Neural progenitor cell (in vitro differentiated cells): ENCODE measurements around the gene SLC17A2. TPM values are rescaled to one million over a fixed set of nuclear protein-coding genes. Genes with fewer than 3 reads are reported as not detected.

Experiments
- DNase-seq: peaks from one replicate; pipeline ENCODE4 v3.0.0-alpha.2; 2016; ENCODE audit warnings: low spot score
- H2AFZ ChIP-seq: fragments of 200-600 bp; sonication (generic); replicated peaks from 2 replicates; pipeline ENCODE4 v1.6.1; 2016; ENCODE audit warnings: antibody characterized with exemption
- H3F3A ChIP-seq: fragments of 200-600 bp; sonication (generic); 2 replicates; pipeline ENCODE4 v1.6.1; 2016; ENCODE audit warnings: antibody characterized with exemption, low read depth
- H3K27ac ChIP-seq: fragments of 200-600 bp; sonication (generic); 2 replicates; pipeline ENCODE4 v1.5.1; 2016; ENCODE audit warnings: mild to moderate bottlenecking
- H3K27me3 ChIP-seq: fragments of 200-600 bp; sonication (generic); 2 replicates; pipeline ENCODE4 v1.6.1; 2016; ENCODE audit warnings: mild to moderate bottlenecking, moderate library complexity
- H3K36me3 ChIP-seq: fragments of 200-600 bp; sonication (generic); 2 replicates; pipeline ENCODE4 v1.5.1; 2016
- H3K4me1 ChIP-seq: fragments of 200-600 bp; sonication (generic); 2 replicates; pipeline ENCODE4 v1.6.1; 2016; ENCODE audit warnings: mixed run types
- H3K4me2 ChIP-seq: fragments of 200-600 bp; sonication (generic); 2 replicates; pipeline ENCODE4 v1.6.1; 2016
- H3K4me3 ChIP-seq: fragments of 200-600 bp; sonication (generic); 2 replicates; pipeline ENCODE4 v1.5.1; 2016
- H3K79me2 ChIP-seq: fragments of 200-600 bp; sonication (generic); 2 replicates; pipeline ENCODE4 v1.6.1; 2016; ENCODE audit warnings: low read depth
- H3K9ac ChIP-seq: fragments of 200-600 bp; sonication (generic); 2 replicates; pipeline ENCODE4 v1.6.1; 2016
- H3K9me3 ChIP-seq: fragments of 200-600 bp; sonication (generic); 2 replicates; pipeline ENCODE4 v1.5.1; 2016; ENCODE audit warnings: low read depth
- H4K20me1 ChIP-seq: fragments of 200-600 bp; sonication (generic); 2 replicates; pipeline ENCODE4 v1.6.1; 2016; ENCODE audit warnings: low read depth
- H3K27ac Mint-ChIP-seq: 3 replicates; pipeline ENCODE4 v1.8.0; 2021; ENCODE audit warnings: mixed read lengths
- H3K27me3 Mint-ChIP-seq: 2 replicates; pipeline ENCODE4 v1.8.0; 2022; ENCODE audit warnings: low read depth, mild to moderate bottlenecking, inconsistent platforms, moderate library complexity, mixed read lengths; ENCODE audit not compliant: insufficient read depth
- H3K36me3 Mint-ChIP-seq: 3 replicates; pipeline ENCODE4 v1.8.0; 2021; ENCODE audit warnings: mixed read lengths
- H3K4me1 Mint-ChIP-seq: 3 replicates; pipeline ENCODE4 v1.8.0; 2021; ENCODE audit warnings: mixed read lengths
- H3K4me3 Mint-ChIP-seq: 3 replicates; pipeline ENCODE4 v1.8.0; 2021; ENCODE audit warnings: mild to moderate bottlenecking, moderate library complexity, mixed read lengths
- H3K9me3 Mint-ChIP-seq: 3 replicates; pipeline ENCODE4 v1.8.0; 2020; ENCODE audit warnings: mixed read lengths
- EZH2 ChIP-seq: fragments of 200-600 bp; sonication (generic); IDR thresholded peaks from 2 replicates; pipeline ENCODE4 v1.6.1; 2017; ENCODE audit warnings: antibody characterized with exemption, mild to moderate bottlenecking, moderate library complexity
- EZH2phosphoT487 ChIP-seq: fragments of 200-600 bp; sonication (generic); IDR thresholded peaks from 2 replicates; pipeline ENCODE4 v1.6.1; 2017; ENCODE audit warnings: antibody characterized with exemption
- total RNA-seq: library from RNA; depleted of rRNA; stranded (reverse); fragments of >200 nt; gene quantifications from 2 replicates; pipeline ENCODE4 v1.2.3, GENCODE V29; 2015; ENCODE audit warnings: low replicate concordance
- TF ChIP-seq, protein P1 (sequence below): fragments of 200-600 bp; sonication (generic); IDR thresholded peaks from 2 replicates; pipeline ENCODE4 v1.5.1; 2017; ENCODE audit warnings: antibody characterized with exemption, mild to moderate bottlenecking

SLC17A2 gene
- total RNA-seq, 1 donor from 2014 or later = not detected

DNA sequence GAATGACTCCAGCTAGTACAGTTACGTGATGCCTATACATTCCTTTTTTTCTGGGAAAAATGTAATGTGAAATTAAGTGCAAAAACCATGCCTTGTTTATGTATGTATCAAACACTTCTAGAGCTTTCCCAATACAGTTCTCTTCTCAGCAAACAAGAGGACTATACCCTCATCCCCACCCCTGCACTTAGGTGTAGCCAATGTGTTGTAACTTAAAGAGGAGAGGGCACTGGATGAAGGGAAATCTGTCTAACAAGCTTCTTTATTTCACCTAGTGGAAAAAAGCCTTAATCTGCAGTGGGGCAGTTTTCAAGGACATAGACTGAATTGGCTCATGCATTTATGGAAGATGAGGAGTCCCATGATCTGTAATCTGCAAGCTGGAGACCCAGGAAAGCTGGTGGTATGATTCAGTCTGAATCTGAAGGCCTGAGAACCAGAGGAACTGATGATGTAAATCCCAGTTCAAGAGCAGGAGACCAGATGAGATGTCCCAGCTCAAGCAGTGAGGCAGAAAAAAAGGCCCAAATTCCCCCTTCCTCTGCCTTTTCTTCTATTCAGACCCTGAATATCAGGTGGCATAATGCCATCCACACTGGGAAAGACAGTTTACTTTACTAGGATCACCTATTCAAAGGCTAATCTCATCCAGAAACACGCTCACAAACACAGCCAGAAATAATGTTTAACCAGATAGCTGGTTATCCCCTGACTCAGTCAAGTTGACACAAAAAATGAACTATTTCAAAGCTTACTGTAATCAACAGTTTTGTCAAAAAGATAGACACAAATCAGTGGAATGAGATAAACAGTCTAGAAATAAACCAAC is 30.7 kb downstream of the SLC17A2 start:
- no peak for DNase-seq
- H3K79me2 ChIP-seq = no peaks in the 10 kb centered on the region
- H3K9me3 Mint-ChIP-seq = no peaks in the 10 kb centered on the region
- H3K4me1 Mint-ChIP-seq = no peaks in the 10 kb centered on the region
- peaks cover 2% of the 10 kb centered on the region for H3K27me3 Mint-ChIP-seq
- H3K27me3 ChIP-seq = no peaks in the 10 kb centered on the region
- no peaks in the 10 kb centered on the region for H3K9me3 ChIP-seq
- H3K36me3 Mint-ChIP-seq = no peaks in the 10 kb centered on the region
- H3K4me2 ChIP-seq = no peak overlapping the region
- H3K4me1 ChIP-seq = peaks cover 6% of the 10 kb centered on the region
- no peaks in the 10 kb centered on the region for H3K36me3 ChIP-seq
- H4K20me1 ChIP-seq = no peaks in the 10 kb centered on the region
- TF ChIP-seq EZH2phosphoT487 (no peak), EZH2 (no peak)
- TF ChIP-seq, protein P1, sequence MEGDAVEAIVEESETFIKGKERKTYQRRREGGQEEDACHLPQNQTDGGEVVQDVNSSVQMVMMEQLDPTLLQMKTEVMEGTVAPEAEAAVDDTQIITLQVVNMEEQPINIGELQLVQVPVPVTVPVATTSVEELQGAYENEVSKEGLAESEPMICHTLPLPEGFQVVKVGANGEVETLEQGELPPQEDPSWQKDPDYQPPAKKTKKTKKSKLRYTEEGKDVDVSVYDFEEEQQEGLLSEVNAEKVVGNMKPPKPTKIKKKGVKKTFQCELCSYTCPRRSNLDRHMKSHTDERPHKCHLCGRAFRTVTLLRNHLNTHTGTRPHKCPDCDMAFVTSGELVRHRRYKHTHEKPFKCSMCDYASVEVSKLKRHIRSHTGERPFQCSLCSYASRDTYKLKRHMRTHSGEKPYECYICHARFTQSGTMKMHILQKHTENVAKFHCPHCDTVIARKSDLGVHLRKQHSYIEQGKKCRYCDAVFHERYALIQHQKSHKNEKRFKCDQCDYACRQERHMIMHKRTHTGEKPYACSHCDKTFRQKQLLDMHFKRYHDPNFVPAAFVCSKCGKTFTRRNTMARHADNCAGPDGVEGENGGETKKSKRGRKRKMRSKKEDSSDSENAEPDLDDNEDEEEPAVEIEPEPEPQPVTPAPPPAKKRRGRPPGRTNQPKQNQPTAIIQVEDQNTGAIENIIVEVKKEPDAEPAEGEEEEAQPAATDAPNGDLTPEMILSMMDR = no peak
- H3F3A ChIP-seq = no peaks in the 10 kb centered on the region
- H3K4me3 ChIP-seq = no peak overlapping the region
- no peak overlapping the region for H3K9ac ChIP-seq
- H3K27ac Mint-ChIP-seq = no peak overlapping the region
- H2AFZ ChIP-seq = no peak overlapping the region
- H3K4me3 Mint-ChIP-seq = no peak overlapping the region
- no peak overlapping the region for H3K27ac ChIP-seq

DNA sequence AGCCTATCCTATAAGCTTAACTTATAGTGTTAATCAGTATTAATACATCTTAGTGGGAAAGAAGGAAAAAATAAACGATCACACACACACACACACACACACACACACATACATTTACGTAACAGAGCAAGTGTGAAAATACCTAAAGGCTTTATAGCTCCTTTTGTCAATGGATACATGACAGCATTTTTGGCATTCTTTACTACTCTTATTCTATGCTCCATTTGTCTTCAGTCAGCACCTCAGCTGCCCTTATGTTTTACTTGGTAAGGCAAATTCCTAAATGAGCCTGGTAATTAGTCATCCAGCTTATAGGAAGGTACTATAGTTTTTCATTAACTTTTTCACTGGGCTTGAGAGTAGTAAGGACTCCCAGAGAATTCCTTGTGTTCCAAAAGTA is 31.4 kb downstream of the SLC17A2 start:
- Histone ChIP-seq H3K4me3 (no peak overlapping the region), H4K20me1 (no peaks in the 10 kb centered on the region), H3K36me3 (no peaks in the 10 kb centered on the region), H3K4me1 (peaks cover 6% of the 10 kb centered on the region), H3K9ac (no peak overlapping the region), H2AFZ (no peak overlapping the region), H3K27ac (no peak overlapping the region), H3F3A (no peaks in the 10 kb centered on the region), H3K27me3 (no peaks in the 10 kb centered on the region), H3K79me2 (no peaks in the 10 kb centered on the region), H3K4me2 (no peak overlapping the region), H3K9me3 (no peaks in the 10 kb centered on the region)
- Mint-ChIP-seq H3K4me1 (no peaks in the 10 kb centered on the region), H3K36me3 (no peaks in the 10 kb centered on the region), H3K27me3 (peaks cover 2% of the 10 kb centered on the region), H3K27ac (no peak overlapping the region), H3K4me3 (no peak overlapping the region), H3K9me3 (no peaks in the 10 kb centered on the region)
- peak; percentile 33 for DNase-seq
- no peak for TF ChIP-seq EZH2phosphoT487

DNA sequence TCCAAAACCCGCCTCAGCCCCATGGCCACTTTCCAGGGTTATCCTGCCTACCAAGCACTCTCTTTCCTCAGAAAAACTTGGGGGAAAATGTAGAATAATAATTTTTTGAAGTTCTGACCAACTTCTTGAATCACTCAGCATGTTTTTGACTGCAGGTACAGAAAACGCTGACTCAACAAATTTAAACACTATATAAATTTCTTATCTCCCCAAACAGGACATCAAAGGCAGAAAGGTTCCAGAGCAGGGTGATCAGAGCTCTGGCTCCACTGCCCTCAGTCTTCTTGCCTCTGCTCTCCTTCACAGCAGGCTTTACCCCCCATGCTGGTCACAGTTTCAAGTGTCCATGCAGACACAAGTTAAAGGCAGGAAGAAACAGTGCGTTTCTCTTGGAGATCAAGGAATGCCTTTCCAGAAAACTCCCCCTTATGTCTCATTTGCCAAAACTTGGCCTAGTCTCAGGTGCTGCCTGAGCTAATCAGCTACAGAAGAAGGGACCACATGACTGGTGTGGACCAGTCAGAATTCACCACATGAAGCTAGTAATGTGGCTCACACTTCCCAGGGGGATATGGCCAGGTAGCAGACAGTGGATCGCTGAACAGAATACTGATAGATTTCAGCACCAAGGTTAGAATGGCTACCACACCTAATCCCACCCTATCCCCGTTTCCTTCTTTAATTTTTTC is 32.1 kb downstream of the SLC17A2 start:
- no peaks in the 10 kb centered on the region for H3K36me3 ChIP-seq
- H3K27me3 ChIP-seq = no peaks in the 10 kb centered on the region
- TF ChIP-seq EZH2 (no peak), EZH2phosphoT487 (no peak)
- TF ChIP-seq, protein P1 = no peak
- no peaks in the 10 kb centered on the region for H3K9me3 ChIP-seq
- no peaks in the 10 kb centered on the region for H3K4me1 Mint-ChIP-seq
- no peaks in the 10 kb centered on the region for H4K20me1 ChIP-seq
- no peaks in the 10 kb centered on the region for H3K9me3 Mint-ChIP-seq
- H3K4me1 ChIP-seq = peaks cover 6% of the 10 kb centered on the region
- no peaks in the 10 kb centered on the region for H3K79me2 ChIP-seq
- H3K4me3 Mint-ChIP-seq = no peak overlapping the region
- H2AFZ ChIP-seq = no peak overlapping the region
- peaks cover 2% of the 10 kb centered on the region for H3K27me3 Mint-ChIP-seq
- no peaks in the 10 kb centered on the region for H3K36me3 Mint-ChIP-seq
- H3K4me3 ChIP-seq = no peak overlapping the region
- H3K9ac ChIP-seq = no peak overlapping the region
- no peaks in the 10 kb centered on the region for H3F3A ChIP-seq
- H3K27ac Mint-ChIP-seq = no peak overlapping the region
- no peak overlapping the region for H3K4me2 ChIP-seq
- no peak for DNase-seq
- H3K27ac ChIP-seq = no peak overlapping the region

DNA sequence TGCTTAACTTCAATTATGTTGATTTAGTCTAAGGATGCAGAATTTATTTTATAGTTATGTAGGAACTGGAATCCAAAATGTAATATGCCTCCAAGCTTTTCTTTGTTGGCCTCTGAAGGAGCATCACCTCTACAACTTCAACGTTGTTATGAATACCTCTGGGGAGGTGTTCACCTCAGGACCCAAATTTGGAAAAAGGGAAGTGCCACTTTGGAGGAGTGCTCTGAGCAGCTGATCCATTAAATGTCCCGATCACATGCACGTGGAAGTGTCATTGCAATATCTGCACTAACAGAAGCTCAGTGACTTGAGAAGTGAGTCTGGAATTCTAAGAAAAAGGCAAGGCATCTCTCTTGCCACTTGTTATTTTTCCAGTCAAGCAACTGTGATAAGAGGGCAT is 34.2 kb downstream of the SLC17A2 start:
- no peaks in the 10 kb centered on the region for H3K79me2 ChIP-seq
- no peak overlapping the region for H2AFZ ChIP-seq
- Mint-ChIP-seq H3K27me3 (peaks cover 2% of the 10 kb centered on the region), H3K4me1 (no peaks in the 10 kb centered on the region), H3K9me3 (no peaks in the 10 kb centered on the region), H3K27ac (no peak overlapping the region), H3K4me3 (no peak overlapping the region), H3K36me3 (no peaks in the 10 kb centered on the region)
- H3K9me3 ChIP-seq = no peaks in the 10 kb centered on the region
- no peak for TF ChIP-seq EZH2
- TF ChIP-seq EZH2phosphoT487 = no peak
- TF ChIP-seq, protein P1 = no peak
- H3K4me1 ChIP-seq = peaks cover 6% of the 10 kb centered on the region
- H3F3A ChIP-seq = no peaks in the 10 kb centered on the region
- H3K27ac ChIP-seq = no peak overlapping the region
- H4K20me1 ChIP-seq = no peaks in the 10 kb centered on the region
- no peak overlapping the region for H3K4me2 ChIP-seq
- H3K27me3 ChIP-seq = no peaks in the 10 kb centered on the region
- no peak overlapping the region for H3K9ac ChIP-seq
- H3K4me3 ChIP-seq = no peak overlapping the region
- no peaks in the 10 kb centered on the region for H3K36me3 ChIP-seq
- DNase-seq = no peak
